RWPE1 (cell line): ENCODE measurements around the gene BAZ1B.
A peak's percentile ranks its signal among the peaks of the same experiment; 100 is the strongest.
"Not testable (repeated sequence)": the region's sequence is repeated elsewhere in the genome, so short reads cannot be mapped to it uniquely, and the experiment has no call there.

Experiments
- CTCF ChIA-PET: fragments of 350-600 bp; sonication (Branson Sonifier 250); formaldehyde crosslinking; extraction: SDS; loops from one replicate; lab custom pipeline; 2021; lab: Yijun Ruan, JAX
- POLR2A ChIA-PET: fragments of 400-600 bp; formaldehyde crosslinking; extraction: SDS; loops from one replicate; lab custom pipeline; 2020; ENCODE audit warnings: antibody characterized with exemption; ENCODE audit not compliant: low non-redundant PET; lab: Yijun Ruan, JAX
- DNase-seq: peaks from one replicate; pipeline ENCODE4 v3.0.0; 2012; ENCODE audit warnings: low spot score
- H3K27ac ChIP-seq: fragments of 450-650 bp; 2 replicates; pipeline ENCODE4 v1.5.1; 2017
- TF ChIP-seq, protein P1 (sequence below): fragments of 450-650 bp; conservative IDR thresholded peaks from 2 replicates; pipeline ENCODE4 v1.5.1; 2017; ENCODE audit warnings: low read depth, mild to moderate bottlenecking

The BAZ1B gene

DNA sequence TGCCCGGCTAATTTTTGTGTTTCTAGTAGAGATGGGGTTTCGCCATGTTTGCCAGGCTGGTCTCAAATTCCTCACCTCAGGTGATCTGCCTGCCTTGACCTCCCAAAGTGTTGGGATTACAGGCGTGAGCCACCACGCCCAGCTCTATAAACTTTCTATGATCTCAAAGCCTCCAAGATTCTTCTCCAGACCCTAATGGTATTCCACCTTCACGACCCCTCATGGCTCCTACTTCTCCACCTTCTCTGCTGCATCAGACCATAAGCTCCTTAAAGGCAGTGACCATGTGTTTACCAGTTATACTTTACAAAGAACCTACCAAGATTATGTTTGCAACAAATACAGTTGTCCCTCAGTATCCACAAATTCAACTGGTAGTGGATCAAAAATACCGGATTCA is 10.1 kb upstream of the BAZ1B start:
- 0 out of 2 replicates have a peak overlapping the region, but pooled peaks have one; percentile 3 for H3K27ac ChIP-seq
- POLR2A ChIA-PET = no interaction called here
- DNase-seq = no peak
- TF ChIP-seq, protein P1, sequence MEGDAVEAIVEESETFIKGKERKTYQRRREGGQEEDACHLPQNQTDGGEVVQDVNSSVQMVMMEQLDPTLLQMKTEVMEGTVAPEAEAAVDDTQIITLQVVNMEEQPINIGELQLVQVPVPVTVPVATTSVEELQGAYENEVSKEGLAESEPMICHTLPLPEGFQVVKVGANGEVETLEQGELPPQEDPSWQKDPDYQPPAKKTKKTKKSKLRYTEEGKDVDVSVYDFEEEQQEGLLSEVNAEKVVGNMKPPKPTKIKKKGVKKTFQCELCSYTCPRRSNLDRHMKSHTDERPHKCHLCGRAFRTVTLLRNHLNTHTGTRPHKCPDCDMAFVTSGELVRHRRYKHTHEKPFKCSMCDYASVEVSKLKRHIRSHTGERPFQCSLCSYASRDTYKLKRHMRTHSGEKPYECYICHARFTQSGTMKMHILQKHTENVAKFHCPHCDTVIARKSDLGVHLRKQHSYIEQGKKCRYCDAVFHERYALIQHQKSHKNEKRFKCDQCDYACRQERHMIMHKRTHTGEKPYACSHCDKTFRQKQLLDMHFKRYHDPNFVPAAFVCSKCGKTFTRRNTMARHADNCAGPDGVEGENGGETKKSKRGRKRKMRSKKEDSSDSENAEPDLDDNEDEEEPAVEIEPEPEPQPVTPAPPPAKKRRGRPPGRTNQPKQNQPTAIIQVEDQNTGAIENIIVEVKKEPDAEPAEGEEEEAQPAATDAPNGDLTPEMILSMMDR = no peak
- CTCF ChIA-PET = interaction anchor here (1.1 kb wide), 1 partner anchor 12 kb away, joined by 3 read pairs; no protein-coding TSS in a partner anchor

DNA sequence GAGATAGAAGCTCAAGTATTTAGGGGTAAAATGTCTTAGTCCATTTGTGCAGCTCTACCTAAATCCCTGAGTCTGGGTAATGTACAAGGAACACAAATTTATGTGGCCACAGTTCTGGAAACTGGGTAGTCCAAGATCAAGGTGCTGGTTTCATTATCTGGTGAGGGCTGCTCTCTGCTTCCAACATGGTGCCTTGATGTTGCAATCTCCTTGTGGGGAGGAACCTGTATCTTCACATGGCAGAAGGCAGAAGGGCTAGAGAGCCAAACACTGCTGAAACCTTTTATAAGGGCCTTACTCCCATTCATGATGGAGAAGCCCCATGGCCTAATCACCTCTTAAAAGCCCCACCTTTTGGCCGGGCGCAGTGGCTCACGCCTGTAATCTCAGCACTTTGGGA is 8.7 kb upstream of the BAZ1B start:
- ChIA-PET POLR2A (interaction anchor here (0.5 to 0.7 kb wide), 2 partner anchors 11 to 1513 kb away, joined by 3 to 4 read pairs; no protein-coding TSS in a partner anchor), CTCF (no interaction called here)
- TF ChIP-seq, protein P1 = no peak
- no peak for DNase-seq
- no peak overlapping the region for H3K27ac ChIP-seq

DNA sequence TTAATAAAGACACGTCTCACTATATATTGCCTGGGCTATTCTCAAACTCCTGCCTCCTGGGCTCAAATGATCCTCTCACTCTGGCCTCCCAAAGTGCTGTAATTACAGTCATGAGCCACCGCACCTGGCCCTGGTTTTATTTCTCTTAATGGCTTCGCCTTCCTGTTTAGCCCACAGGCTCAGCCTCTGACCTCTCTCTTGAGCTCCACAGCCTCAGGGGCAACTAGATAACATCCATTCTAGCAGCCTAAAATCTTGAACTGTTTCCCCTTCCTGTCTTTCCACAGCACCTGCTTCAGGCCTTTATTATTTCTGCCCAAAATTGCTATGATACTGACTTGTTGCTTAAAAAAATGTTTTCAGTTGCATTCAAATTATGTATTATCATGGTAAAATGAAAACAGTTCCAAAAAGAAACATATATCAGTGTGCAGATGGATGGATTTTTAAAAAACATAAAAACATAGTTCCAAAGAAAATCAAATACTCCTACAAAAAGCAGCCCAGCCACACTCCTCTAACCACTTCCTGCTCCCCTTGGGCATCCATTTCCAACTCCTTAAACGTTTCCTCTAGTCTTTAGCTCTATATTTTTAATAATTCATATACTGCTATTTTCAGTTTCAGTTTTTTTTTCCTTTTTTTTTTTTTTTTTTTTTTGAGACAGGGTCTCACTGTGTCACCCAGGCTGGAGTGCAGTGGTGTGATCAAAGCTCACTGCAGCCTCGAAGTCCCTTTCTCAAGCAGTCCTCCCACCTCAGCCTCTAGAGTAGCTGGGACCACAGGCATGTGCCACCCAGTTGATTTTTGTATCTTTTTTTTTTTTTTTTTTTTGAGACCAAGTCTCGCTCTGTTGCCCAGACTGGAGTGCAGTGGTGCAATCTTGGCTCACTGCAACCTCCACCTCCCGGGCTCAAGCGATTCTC is 5.1 kb upstream of the BAZ1B start:
- H3K27ac ChIP-seq = peak overlapping the region; percentile 36; the same call in 1 of the 2 replicates
- TF ChIP-seq, protein P1 = no peak
- ChIA-PET CTCF (interaction anchor here (0.6 kb wide), 1 partner anchor 25 kb away, joined by 3 read pairs; no protein-coding TSS in a partner anchor), POLR2A (interaction anchor here (0.7 kb wide), 1 partner anchor 16 kb away, joined by 10 read pairs; no protein-coding TSS in a partner anchor)
- DNase-seq = no peak

DNA sequence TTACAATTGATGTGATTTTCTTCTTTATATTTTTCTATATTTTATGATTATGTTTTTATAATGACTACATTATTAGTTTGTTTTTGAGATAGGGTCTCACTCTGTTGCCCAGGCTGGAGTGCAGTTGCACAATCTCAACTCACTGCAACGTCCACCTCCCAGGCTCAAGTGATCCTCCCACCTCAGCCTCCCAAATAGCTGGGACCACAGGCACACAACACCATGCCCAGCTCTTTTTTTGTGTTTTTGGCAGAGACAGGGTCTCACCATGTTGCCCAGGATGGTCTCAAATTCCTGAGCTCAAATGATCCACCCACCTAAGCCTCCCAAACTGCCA is 4.0 kb upstream of the BAZ1B start:
- CTCF ChIA-PET, POLR2A ChIA-PET, DNase-seq: not testable (repeated sequence)
- peak overlapping the region; percentile 36 for H3K27ac ChIP-seq

DNA sequence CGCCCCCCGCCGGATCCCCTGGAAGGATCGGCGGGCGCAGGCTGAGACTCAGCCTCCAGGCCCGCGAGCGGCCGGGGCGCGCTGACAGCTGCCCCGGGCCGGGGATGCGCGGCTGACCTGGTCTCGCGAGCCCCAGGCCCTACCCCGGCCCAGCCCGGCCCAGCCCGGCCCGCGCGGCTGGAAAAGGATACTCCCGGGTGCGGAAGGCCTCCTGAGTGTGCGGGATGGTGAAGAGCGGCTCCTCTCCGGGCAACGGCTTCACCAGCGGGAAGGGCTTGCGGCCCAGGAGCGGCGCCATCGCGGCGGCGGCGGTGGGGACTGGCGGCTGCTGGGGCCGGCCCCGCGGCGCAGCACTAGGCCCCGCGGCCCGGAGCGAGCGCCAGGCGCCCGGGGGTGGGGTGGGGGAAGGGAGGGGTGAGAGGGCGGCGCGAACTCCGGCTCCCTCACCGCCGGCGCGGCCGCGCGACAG is 423 bp downstream of the BAZ1B start:
- TF ChIP-seq, protein P1 = no peak
- peak overlapping the region; percentile 93 for H3K27ac ChIP-seq
- DNase-seq = peak; percentile 60
- POLR2A ChIA-PET = interaction anchor here (0.7 kb wide), 1 partner anchor 635 kb away, joined by 4 read pairs; no protein-coding TSS in a partner anchor
- CTCF ChIA-PET = interaction anchor here (0.6 kb wide), 1 partner anchor 13 kb away, joined by 4 read pairs; no protein-coding TSS in a partner anchor

DNA sequence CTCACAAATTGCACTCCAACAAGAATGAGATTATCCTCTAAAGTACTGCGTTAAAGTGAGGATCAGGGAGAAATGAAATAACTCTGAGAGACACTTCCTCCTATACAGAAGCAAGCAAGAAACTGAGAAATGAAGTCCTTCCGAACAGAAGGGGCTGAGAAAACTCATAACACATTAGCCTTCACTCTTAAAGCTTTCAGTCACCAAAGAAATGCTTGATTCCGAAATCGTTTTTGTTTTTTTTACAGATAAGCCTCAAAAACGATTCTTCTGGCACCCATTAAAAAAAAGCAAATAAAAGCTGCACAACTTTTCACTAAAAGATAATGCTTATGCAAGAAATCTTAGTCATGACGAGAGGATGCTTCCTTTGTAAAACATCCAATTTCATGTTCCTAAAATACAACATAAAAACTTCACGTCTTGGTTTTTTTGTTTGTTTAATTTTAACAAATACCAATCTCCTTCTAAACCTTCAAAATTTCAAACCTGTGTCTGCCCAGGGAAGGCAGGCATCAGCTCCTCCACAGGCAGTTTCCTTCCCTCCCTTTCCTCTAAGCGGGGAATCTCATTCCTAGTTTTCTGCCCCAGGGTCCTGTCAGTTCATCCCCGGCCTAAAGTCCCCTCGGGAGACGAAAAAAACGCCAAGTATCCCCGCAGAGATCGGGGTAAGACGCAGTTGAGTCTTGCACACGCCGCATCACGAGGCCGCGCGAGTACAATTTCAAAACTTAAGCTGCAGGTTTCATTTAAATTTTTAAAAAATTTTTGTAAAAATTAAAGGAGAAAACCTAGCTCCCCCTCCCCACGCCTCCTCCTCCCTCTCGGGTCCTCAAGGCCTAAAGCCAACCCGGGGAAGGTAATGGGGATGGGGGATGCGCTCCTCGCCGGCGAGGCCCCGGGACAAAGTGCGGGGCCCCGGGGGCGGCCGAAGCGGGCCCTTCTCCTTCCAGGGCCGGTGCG is 1.1 kb downstream of the BAZ1B start:
- peak overlapping the region; percentile 93 for H3K27ac ChIP-seq
- POLR2A ChIA-PET = interaction anchor here (0.7 kb wide), 1 partner anchor 635 kb away, joined by 4 read pairs; no protein-coding TSS in a partner anchor
- CTCF ChIA-PET = interaction anchor here (0.6 kb wide), 1 partner anchor 18 kb away, joined by 3 read pairs; no protein-coding TSS in a partner anchor
- TF ChIP-seq, protein P1 = no peak
- peak; percentile 25 for DNase-seq
